ENCODE data around the gene DUSP22. TPM values are rescaled to one million over a fixed set of nuclear protein-coding genes. Genes with fewer than 3 reads are reported as not detected.
A peak's percentile ranks its signal among the peaks of the same experiment; 100 is the strongest.

Gene DUSP22
- total RNA-seq, 3 donors from 2014 or later = 27.5 to 80.6 (median 29.1) TPM

DNA sequence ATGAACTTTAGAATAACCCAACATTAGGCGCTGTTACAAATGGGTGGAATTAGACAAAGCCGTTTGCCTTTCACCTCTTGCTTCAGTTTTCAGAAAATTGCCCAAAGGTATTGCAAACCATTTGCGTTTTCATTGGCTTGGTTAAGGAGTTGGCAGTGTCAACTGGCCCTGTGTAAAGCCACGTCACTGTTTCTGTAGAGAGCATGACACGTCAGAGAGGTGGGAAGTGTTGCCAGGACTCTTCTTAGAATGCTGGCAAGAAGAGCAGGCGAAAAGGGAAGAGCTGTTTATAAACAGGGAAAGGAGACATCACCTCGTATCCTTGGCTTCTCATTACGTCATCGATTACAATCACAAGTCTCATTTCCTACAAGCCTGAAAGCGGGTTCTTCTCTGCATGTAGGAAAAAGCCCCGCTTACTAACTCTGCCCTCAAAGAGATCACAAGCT is 95.0 kb downstream of the DUSP22 start:
- H3K4me3 ChIP-seq = no peak overlapping the region
- intact Hi-C loops (cut with DNase I, micrococcal nuclease) = no loop called here
- H3K9me3 ChIP-seq = no peaks in the 10 kb centered on the region
- peaks cover 6% of the 10 kb centered on the region for H3K4me1 ChIP-seq (ENCODE audit: low read depth)
- DNase-seq (no peak), ATAC-seq (no peak)
- TF ChIP-seq, protein P1, sequence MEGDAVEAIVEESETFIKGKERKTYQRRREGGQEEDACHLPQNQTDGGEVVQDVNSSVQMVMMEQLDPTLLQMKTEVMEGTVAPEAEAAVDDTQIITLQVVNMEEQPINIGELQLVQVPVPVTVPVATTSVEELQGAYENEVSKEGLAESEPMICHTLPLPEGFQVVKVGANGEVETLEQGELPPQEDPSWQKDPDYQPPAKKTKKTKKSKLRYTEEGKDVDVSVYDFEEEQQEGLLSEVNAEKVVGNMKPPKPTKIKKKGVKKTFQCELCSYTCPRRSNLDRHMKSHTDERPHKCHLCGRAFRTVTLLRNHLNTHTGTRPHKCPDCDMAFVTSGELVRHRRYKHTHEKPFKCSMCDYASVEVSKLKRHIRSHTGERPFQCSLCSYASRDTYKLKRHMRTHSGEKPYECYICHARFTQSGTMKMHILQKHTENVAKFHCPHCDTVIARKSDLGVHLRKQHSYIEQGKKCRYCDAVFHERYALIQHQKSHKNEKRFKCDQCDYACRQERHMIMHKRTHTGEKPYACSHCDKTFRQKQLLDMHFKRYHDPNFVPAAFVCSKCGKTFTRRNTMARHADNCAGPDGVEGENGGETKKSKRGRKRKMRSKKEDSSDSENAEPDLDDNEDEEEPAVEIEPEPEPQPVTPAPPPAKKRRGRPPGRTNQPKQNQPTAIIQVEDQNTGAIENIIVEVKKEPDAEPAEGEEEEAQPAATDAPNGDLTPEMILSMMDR (IDR thresholded peaks at IDR 0.05) = no peak
- no peaks in the 10 kb centered on the region for H3K36me3 ChIP-seq (ENCODE audit: low read depth)

DNA sequence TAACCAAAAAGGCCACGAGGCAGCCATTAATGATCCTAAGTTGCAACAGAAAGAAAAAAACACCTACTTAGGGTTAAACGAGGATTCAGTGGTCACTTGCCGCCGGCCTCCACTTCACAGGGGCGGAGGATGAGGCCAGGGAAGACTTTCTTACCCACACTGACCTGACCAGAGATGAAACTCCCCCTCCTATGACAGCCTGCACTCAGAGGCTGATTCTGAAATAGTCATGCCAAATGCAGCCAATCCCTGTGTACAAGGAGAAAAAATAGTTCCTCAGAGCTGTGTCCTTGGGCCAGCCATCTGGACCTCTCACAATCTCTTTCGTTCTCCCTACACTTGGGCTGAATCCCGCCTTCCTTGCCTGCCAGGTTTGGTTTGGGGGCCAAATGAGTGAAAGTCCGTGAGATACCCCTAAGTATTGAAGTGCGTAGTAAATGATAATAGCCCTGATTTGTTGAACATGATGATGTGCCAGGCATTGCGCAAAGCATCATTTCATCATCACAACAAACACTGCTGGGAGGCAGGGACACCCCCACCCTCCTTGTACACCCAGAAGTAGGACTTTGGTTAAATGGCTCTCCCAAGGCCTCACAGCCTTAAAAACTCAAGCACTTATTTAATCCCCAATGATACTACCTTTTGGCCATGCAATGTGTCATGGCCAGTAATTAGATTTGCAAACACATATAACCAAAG is 96.1 kb downstream of the DUSP22 start:
- no peaks in the 10 kb centered on the region for H3K9me3 ChIP-seq
- TF ChIP-seq, protein P1 (IDR thresholded peaks at IDR 0.05) = no peak
- H3K36me3 ChIP-seq (ENCODE audit: low read depth) = no peaks in the 10 kb centered on the region
- ATAC-seq = no peak
- intact Hi-C loops (cut with DNase I, micrococcal nuclease) = no loop called here
- H3K4me1 ChIP-seq (ENCODE audit: low read depth) = peaks cover 12% of the 10 kb centered on the region
- no peak for DNase-seq
- no peak overlapping the region for H3K4me3 ChIP-seq

DNA sequence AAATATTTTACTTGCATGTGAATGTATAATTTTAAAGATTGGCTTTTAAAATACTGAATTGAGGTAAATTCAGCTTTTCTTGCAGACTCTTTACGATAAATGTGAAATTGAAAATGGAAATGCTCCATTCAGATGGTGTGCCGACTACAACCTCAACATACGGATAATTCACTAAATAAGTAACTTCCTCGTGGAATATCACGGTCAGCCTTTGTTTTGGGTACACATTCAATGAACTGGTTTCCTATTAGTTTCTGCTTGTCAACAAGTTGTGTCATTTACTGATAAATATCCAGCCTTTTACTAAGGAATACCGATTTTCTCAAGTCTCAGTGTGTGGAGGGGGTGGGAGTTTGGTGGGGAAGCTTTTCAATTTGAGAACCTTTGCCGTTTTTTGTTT is 96.9 kb downstream of the DUSP22 start:
- TF ChIP-seq, protein P1 (IDR thresholded peaks at IDR 0.05) = no peak
- intact Hi-C loops (cut with DNase I, micrococcal nuclease) = no loop called here
- no peak overlapping the region for H3K4me3 ChIP-seq
- ATAC-seq (no peak), DNase-seq (no peak)
- no peaks in the 10 kb centered on the region for H3K36me3 ChIP-seq (ENCODE audit: low read depth)
- H3K4me1 ChIP-seq (ENCODE audit: low read depth) = peaks cover 12% of the 10 kb centered on the region
- no peaks in the 10 kb centered on the region for H3K9me3 ChIP-seq

DNA sequence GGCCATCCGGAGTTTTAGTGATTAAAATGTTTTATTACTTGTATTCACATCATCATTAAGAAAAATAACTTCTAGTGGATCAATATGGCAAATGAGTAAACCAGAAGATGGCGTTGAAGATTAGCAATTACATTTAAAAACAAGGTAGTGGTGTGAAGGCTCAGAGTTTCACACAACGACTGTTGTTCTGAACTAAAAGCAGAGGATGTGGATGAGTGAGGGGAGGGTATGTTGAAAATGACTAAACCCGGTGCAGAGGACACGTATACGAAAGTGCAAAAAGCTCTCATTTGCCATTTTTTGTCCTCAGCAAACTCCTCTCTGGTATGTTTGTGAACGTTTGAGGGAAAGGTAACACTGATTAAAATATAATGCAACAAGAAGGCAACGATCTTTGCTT is 97.3 kb downstream of the DUSP22 start:
- Histone ChIP-seq H3K4me1 (ENCODE audit: low read depth) (peaks cover 12% of the 10 kb centered on the region), H3K9me3 (no peaks in the 10 kb centered on the region), H3K36me3 (ENCODE audit: low read depth) (no peaks in the 10 kb centered on the region), H3K4me3 (no peak overlapping the region)
- intact Hi-C loops (cut with DNase I, micrococcal nuclease) = no loop called here
- TF ChIP-seq, protein P1 (IDR thresholded peaks at IDR 0.05) = no peak
- DNase-seq = no peak
- ATAC-seq = no peak

DNA sequence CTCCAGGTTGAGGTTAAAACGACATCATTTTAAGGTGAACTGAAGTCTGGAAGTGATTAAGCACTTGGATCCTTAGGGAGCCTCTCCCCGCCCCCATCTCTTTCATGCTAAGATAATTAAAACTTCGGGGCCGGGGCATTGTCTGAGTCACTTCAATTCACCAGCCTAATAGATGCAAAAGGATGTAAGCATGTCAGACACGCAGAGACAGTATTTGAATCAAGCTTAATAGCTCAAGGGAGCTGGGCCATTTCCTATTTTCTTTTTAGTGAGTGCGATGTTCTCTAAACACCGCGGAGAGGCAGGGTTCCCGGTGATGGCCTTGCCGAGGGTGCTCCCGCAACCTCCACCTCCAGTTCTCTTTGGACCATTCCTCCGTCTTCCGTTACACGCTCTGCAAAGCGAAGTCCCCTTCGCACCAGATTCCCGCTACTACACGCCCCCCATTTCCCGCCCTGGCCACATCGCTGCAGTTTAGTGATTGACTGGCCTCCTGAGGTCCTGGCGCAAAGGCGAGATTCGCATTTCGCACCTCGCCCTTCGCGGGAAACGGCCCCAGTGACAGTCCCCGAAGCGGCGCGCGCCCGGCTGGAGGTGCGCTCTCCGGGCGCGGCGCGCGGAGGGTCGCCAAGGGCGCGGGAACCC is 98.7 kb downstream of the DUSP22 start:
- no peaks in the 10 kb centered on the region for H3K36me3 ChIP-seq (ENCODE audit: low read depth)
- intact Hi-C loops (cut with DNase I, micrococcal nuclease) = no loop called here
- TF ChIP-seq, protein P1 (IDR thresholded peaks at IDR 0.05) = no peak
- no peak overlapping the region for H3K4me3 ChIP-seq
- DNase-seq (no peak), ATAC-seq (peak; percentile 36)
- no peaks in the 10 kb centered on the region for H3K9me3 ChIP-seq
- H3K4me1 ChIP-seq (ENCODE audit: low read depth) = peaks cover 12% of the 10 kb centered on the region

All from mucosa of descending colon (tissue), 3 donors.